ENCODE results near the gene SLC1A7.

GRCh38 chr1:53074313-53075154 lies 67.9 kb downstream of the SLC1A7 start:
- TF ChIP-seq CTCF (IDR thresholded peaks at IDR 0.05) (no peak), POLR2A (IDR thresholded peaks at IDR 0.05) (no peak), POLR2AphosphoS5 (IDR thresholded peaks at IDR 0.05) (no peak)

Measured in sigmoid colon (tissue), 4 donors.